Hepatocyte (in vitro differentiated cells): ENCODE results near the gene YRDC.

Source experiments
- EZH2 ChIP-seq: fragments of 200-600 bp; sonication (generic); IDR thresholded peaks from 2 replicates; pipeline ENCODE4 v1.6.1; 2016; ENCODE audit warnings: antibody characterized with exemption, mild to moderate bottlenecking, borderline replicate concordance
- EZH2phosphoT487 ChIP-seq: fragments of 200-600 bp; sonication (generic); IDR thresholded peaks from one replicate; pipeline ENCODE4 v1.6.1; 2018; ENCODE audit warnings: antibody characterized with exemption, mild to moderate bottlenecking, low read depth, moderate library complexity; ENCODE audit not compliant: unreplicated experiment, severe bottlenecking
- TF ChIP-seq, protein P1 (sequence below): fragments of 200-600 bp; sonication (generic); IDR thresholded peaks from 2 replicates; pipeline ENCODE4 v1.5.1; 2016; ENCODE audit warnings: antibody characterized with exemption, mild to moderate bottlenecking; ENCODE audit not compliant: poor library complexity

DNA sequence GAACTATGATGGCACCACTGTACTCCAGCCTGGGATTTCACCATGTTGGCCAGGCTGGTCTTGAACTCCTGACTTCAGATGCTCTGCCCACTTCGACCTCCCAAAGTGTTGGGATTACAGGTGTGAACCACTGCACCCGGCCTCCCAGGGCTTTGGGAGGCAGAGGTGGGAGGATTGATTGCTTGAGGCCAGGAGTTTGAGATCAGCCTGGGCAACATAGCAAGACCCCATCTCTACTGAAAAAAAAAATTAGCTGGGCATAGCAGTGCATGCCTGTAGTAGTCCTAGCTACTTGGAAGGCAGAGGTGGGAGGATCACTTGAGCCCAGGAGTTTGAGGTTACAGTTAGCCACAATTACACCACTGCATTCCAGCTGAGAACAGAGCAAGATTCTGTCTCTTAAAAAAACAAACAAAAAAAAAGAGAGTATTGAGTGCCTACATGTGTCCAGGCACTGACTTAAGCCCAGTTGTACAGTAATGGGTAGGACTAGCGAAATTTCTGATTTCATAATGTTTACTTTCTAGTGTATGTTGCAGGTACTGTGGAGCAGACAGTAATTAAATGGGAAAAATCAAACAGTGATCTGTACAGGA is 10.2 kb downstream of the YRDC start:
- TF ChIP-seq, protein P1, sequence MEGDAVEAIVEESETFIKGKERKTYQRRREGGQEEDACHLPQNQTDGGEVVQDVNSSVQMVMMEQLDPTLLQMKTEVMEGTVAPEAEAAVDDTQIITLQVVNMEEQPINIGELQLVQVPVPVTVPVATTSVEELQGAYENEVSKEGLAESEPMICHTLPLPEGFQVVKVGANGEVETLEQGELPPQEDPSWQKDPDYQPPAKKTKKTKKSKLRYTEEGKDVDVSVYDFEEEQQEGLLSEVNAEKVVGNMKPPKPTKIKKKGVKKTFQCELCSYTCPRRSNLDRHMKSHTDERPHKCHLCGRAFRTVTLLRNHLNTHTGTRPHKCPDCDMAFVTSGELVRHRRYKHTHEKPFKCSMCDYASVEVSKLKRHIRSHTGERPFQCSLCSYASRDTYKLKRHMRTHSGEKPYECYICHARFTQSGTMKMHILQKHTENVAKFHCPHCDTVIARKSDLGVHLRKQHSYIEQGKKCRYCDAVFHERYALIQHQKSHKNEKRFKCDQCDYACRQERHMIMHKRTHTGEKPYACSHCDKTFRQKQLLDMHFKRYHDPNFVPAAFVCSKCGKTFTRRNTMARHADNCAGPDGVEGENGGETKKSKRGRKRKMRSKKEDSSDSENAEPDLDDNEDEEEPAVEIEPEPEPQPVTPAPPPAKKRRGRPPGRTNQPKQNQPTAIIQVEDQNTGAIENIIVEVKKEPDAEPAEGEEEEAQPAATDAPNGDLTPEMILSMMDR: no peak
- TF ChIP-seq EZH2 (no peak), EZH2phosphoT487 (no peak)
